Skeletal muscle tissue (tissue), 4 donors: ENCODE data around the gene SGMS1. TPM values are rescaled to one million over a fixed set of nuclear protein-coding genes. Genes with fewer than 3 reads are reported as not detected.
"Not testable (repeated sequence)": the region's sequence is repeated elsewhere in the genome, so short reads cannot be mapped to it uniquely, and the experiment has no call there.

Source experiments
- H3K27ac ChIP-seq: one replicate; pipeline ENCODE4 v1.7.0; 2013; ENCODE audit warnings: mild to moderate bottlenecking, low read depth, low read length, inconsistent platforms
- H3K27me3 ChIP-seq, 3 donors: one replicate each; pipeline ENCODE4 v1.7.0; 2013; ENCODE audit warnings: low read length in 3 of 3; ENCODE audit not compliant: control insufficient read depth in 3 of 3, insufficient read depth in 3 of 3
- H3K36me3 ChIP-seq, 3 donors: one replicate each; pipeline ENCODE4 v1.7.0; 2013; ENCODE audit warnings: low read length in 3 of 3; ENCODE audit not compliant: control insufficient read depth in 3 of 3, insufficient read depth in 3 of 3
- H3K4me1 ChIP-seq, 3 donors: one replicate each; pipeline ENCODE4 v1.7.0; 2013; ENCODE audit warnings: low read length in 3 of 3, mild to moderate bottlenecking in 3 of 3; ENCODE audit not compliant: control insufficient read depth in 3 of 3, insufficient read depth in 3 of 3
- H3K4me3 ChIP-seq, 3 donors: one replicate each; pipeline ENCODE4 v1.7.0; 2013; ENCODE audit warnings: low read length in 3 of 3
- H3K9ac ChIP-seq, 3 donors: one replicate each; pipeline ENCODE4 v1.7.0; 2013; ENCODE audit warnings: low read length in 3 of 3, mild to moderate bottlenecking in 3 of 3, moderate library complexity in 2 of 3, low read depth in 1 of 3
- H3K9me3 ChIP-seq, 3 donors: one replicate each; pipeline ENCODE4 v1.7.0; 2013; ENCODE audit warnings: low read length in 3 of 3; ENCODE audit not compliant: control insufficient read depth in 3 of 3
- total RNA-seq: library from RNA; depleted of rRNA; stranded (reverse); fragments of >200 nt; gene quantifications from one replicate; pipeline ENCODE4 v1.2.3, GENCODE V29; 2014
- donor health status: Osteomylitis.

The SGMS1 gene
- total RNA-seq, 1 donor from 2014 or later = 62.6 TPM

GRCh38 chr10:50577010-50577409 is 46.7 kb downstream of the SGMS1 start:
- peaks cover 9 to 18% (median 13%) of the 10 kb centered on the region in 3 donors for H3K4me1 ChIP-seq
- no peak overlapping the region for H3K9ac ChIP-seq
- H3K27ac ChIP-seq = no peak overlapping the region
- H3K4me3 ChIP-seq = no peak overlapping the region
- H3K9me3 ChIP-seq = no peaks in the 10 kb centered on the region
- no peaks in the 10 kb centered on the region for H3K36me3 ChIP-seq
- H3K27me3 ChIP-seq = no peaks in the 10 kb centered on the region

GRCh38 chr10:50576245-50576815 is 47.4 kb downstream of the SGMS1 start:
- Histone ChIP-seq H3K9ac (no peak overlapping the region), H3K27me3 (no peaks in the 10 kb centered on the region), H3K9me3 (no peaks in the 10 kb centered on the region), H3K4me3 (no peak overlapping the region), H3K27ac (no peak overlapping the region), H3K36me3 (no peaks in the 10 kb centered on the region), H3K4me1 (peaks cover 9 to 14% (median 13%) of the 10 kb centered on the region in 3 donors)

GRCh38 chr10:50575477-50576244 is 48.1 kb downstream of the SGMS1 start:
- Histone ChIP-seq H3K36me3 (no peaks in the 10 kb centered on the region), H3K9ac (no peak overlapping the region), H3K4me1 (peaks cover 9 to 14% (median 9%) of the 10 kb centered on the region in 3 donors), H3K9me3 (no peaks in the 10 kb centered on the region), H3K4me3 (no peak overlapping the region), H3K27me3 (no peaks in the 10 kb centered on the region), H3K27ac (no peak overlapping the region)

GRCh38 chr10:50574931-50575330 is 48.8 kb downstream of the SGMS1 start:
- Histone ChIP-seq H3K4me3 (no peak overlapping the region), H3K9me3 (no peaks in the 10 kb centered on the region), H3K27me3 (no peaks in the 10 kb centered on the region), H3K9ac (no peak overlapping the region), H3K4me1 (peaks cover 9 to 14% (median 11%) of the 10 kb centered on the region in 3 donors), H3K27ac (no peak overlapping the region), H3K36me3 (no peaks in the 10 kb centered on the region)

- no peaks in the 10 kb centered on the region for H3K27me3 ChIP-seq
- no peak overlapping the region for H3K9ac ChIP-seq
- peaks cover 9 to 14% (median 11%) of the 10 kb centered on the region in 3 donors for H3K4me1 ChIP-seq
- H3K27ac ChIP-seq = no peak overlapping the region
- no peaks in the 10 kb centered on the region for H3K9me3 ChIP-seq
- no peak overlapping the region for H3K4me3 ChIP-seq
- H3K36me3 ChIP-seq = no peaks in the 10 kb centered on the region
Measured at GRCh38 chr10:50574305-50574704, 49.5 kb downstream of the SGMS1 start.

- Histone ChIP-seq H3K4me1 (peaks cover 3 to 11% (median 6%) of the 10 kb centered on the region in 3 donors), H3K9me3 (no peaks in the 10 kb centered on the region), H3K27me3 (no peaks in the 10 kb centered on the region), H3K36me3 (no peaks in the 10 kb centered on the region), H3K9ac (no peak overlapping the region), H3K4me3 (no peak overlapping the region), H3K27ac (no peak overlapping the region)
Measured at GRCh38 chr10:50572017-50572491, 51.7 kb downstream of the SGMS1 start.

GRCh38 chr10:50568750-50569149 is 55.0 kb downstream of the SGMS1 start:
- not testable (repeated sequence) for H3K36me3 ChIP-seq, H3K4me1 ChIP-seq, H3K27ac ChIP-seq, H3K4me3 ChIP-seq, H3K27me3 ChIP-seq, H3K9me3 ChIP-seq, H3K9ac ChIP-seq

- no peaks in the 10 kb centered on the region for H3K27me3 ChIP-seq
- H3K4me3 ChIP-seq = no peak overlapping the region
- H3K4me1 ChIP-seq = peaks cover 0 to 8% (median 6%) of the 10 kb centered on the region in 3 donors
- H3K9me3 ChIP-seq = no peaks in the 10 kb centered on the region
- H3K27ac ChIP-seq = no peak overlapping the region
- H3K36me3 ChIP-seq = no peaks in the 10 kb centered on the region
- no peak overlapping the region for H3K9ac ChIP-seq
Measured at GRCh38 chr10:50567384-50567783, 56.4 kb downstream of the SGMS1 start.

- Histone ChIP-seq H3K9ac (no peak overlapping the region), H3K27ac (no peak overlapping the region), H3K27me3 (no peaks in the 10 kb centered on the region), H3K4me1 (peaks cover 5 to 15% (median 14%) of the 10 kb centered on the region in 3 donors), H3K4me3 (no peak overlapping the region), H3K9me3 (no peaks in the 10 kb centered on the region), H3K36me3 (no peaks in the 10 kb centered on the region)
Measured at GRCh38 chr10:50566150-50566549, 57.6 kb downstream of the SGMS1 start.

- H3K9me3 ChIP-seq = no peaks in the 10 kb centered on the region
- peaks cover 6 to 18% (median 16%) of the 10 kb centered on the region in 3 donors for H3K4me1 ChIP-seq
- no peak overlapping the region for H3K9ac ChIP-seq
- H3K4me3 ChIP-seq = no peak overlapping the region
- no peak overlapping the region for H3K27ac ChIP-seq
- no peaks in the 10 kb centered on the region for H3K27me3 ChIP-seq
- no peaks in the 10 kb centered on the region for H3K36me3 ChIP-seq
Measured at GRCh38 chr10:50565301-50566083, 58.3 kb downstream of the SGMS1 start.
